Neural crest cell (in vitro differentiated cells): ENCODE results near the gene PLPP4. TPM values are rescaled to one million over a fixed set of nuclear protein-coding genes. Genes with fewer than 3 reads are reported as not detected.

Experiments used
- DNase-seq: peaks from one replicate; pipeline ENCODE4 v3.0.0; 2021; ENCODE audit warnings: low read depth, mixed read lengths, low spot score
- H3K27ac Mint-ChIP-seq: one replicate; pipeline ENCODE4 v1.8.0; 2021; ENCODE audit warnings: mild to moderate bottlenecking, mixed read lengths; ENCODE audit not compliant: unreplicated experiment
- H3K27me3 Mint-ChIP-seq: 2 replicates; pipeline ENCODE4 v1.8.0; 2021; ENCODE audit warnings: low read depth, mild to moderate bottlenecking, mixed read lengths
- H3K36me3 Mint-ChIP-seq: 2 replicates; pipeline ENCODE4 v1.8.0; 2021; ENCODE audit warnings: low read depth, mild to moderate bottlenecking, mixed read lengths
- H3K4me1 Mint-ChIP-seq: 2 replicates; pipeline ENCODE4 v1.8.0; 2021; ENCODE audit warnings: mixed read lengths
- H3K4me3 Mint-ChIP-seq: one replicate; pipeline ENCODE4 v1.8.0; 2021; ENCODE audit warnings: mild to moderate bottlenecking, mixed read lengths
- H3K9me3 Mint-ChIP-seq: 2 replicates; pipeline ENCODE4 v1.8.0; 2021; ENCODE audit warnings: mixed read lengths
- total RNA-seq: library from RNA; stranded (reverse); gene quantifications from 2 replicates; pipeline ENCODE4 v1.2.1, GENCODE V29; 2021
- TF ChIP-seq, protein P1 (sequence below): fragments of 200-600 bp; sonication (generic); conservative IDR thresholded peaks from 2 replicates; pipeline ENCODE4 v1.5.0; 2021; ENCODE audit warnings: antibody characterized with exemption, mild to moderate bottlenecking

Gene PLPP4
- total RNA-seq, 1 donor from 2014 or later = not detected

- no peak for DNase-seq
- TF ChIP-seq, protein P1, sequence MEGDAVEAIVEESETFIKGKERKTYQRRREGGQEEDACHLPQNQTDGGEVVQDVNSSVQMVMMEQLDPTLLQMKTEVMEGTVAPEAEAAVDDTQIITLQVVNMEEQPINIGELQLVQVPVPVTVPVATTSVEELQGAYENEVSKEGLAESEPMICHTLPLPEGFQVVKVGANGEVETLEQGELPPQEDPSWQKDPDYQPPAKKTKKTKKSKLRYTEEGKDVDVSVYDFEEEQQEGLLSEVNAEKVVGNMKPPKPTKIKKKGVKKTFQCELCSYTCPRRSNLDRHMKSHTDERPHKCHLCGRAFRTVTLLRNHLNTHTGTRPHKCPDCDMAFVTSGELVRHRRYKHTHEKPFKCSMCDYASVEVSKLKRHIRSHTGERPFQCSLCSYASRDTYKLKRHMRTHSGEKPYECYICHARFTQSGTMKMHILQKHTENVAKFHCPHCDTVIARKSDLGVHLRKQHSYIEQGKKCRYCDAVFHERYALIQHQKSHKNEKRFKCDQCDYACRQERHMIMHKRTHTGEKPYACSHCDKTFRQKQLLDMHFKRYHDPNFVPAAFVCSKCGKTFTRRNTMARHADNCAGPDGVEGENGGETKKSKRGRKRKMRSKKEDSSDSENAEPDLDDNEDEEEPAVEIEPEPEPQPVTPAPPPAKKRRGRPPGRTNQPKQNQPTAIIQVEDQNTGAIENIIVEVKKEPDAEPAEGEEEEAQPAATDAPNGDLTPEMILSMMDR = no peak
- Mint-ChIP-seq H3K4me1 (no peaks in the 10 kb centered on the region), H3K36me3 (no peaks in the 10 kb centered on the region), H3K4me3 (no peak overlapping the region), H3K27ac (no peak overlapping the region), H3K27me3 (peaks cover 12% of the 10 kb centered on the region), H3K9me3 (no peaks in the 10 kb centered on the region)
These were observed 73.7 kb downstream of the PLPP4 start for GRCh38 chr10:120530699-120531098.

DNA sequence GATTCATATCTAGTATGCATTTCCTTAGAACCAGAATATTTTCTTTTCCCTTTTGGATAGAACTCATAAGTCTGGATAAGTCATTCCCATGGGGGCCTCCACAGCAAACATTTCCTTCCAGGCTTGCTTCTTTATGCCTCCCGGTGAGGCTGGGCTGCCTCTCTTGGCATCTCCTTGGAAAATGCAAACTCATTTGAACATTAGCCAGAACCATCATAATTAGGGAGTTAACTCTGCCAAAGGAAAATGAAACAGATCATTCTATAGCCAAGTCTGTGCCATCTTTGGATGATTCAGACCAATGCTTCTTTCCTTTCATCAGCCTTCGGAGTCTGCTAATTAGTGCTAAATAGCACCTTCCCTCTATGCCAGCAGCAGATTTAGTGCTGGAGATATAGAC is 81.1 kb downstream of the PLPP4 start:
- no peaks in the 10 kb centered on the region for H3K36me3 Mint-ChIP-seq
- DNase-seq = no peak
- H3K9me3 Mint-ChIP-seq = no peaks in the 10 kb centered on the region
- no peak overlapping the region for H3K27ac Mint-ChIP-seq
- TF ChIP-seq, protein P1 = no peak
- no peak overlapping the region for H3K4me3 Mint-ChIP-seq
- H3K27me3 Mint-ChIP-seq = no peaks in the 10 kb centered on the region
- peaks cover 13% of the 10 kb centered on the region for H3K4me1 Mint-ChIP-seq

- TF ChIP-seq, protein P1 = no peak
- DNase-seq = peak; percentile 30
- H3K4me3 Mint-ChIP-seq = no peak overlapping the region
- no peak overlapping the region for H3K27ac Mint-ChIP-seq
- no peaks in the 10 kb centered on the region for H3K36me3 Mint-ChIP-seq
- no peaks in the 10 kb centered on the region for H3K27me3 Mint-ChIP-seq
- H3K9me3 Mint-ChIP-seq = no peaks in the 10 kb centered on the region
- H3K4me1 Mint-ChIP-seq = peaks cover 13% of the 10 kb centered on the region
These were observed 82.0 kb downstream of the PLPP4 start for GRCh38 chr10:120539076-120539475.

- Mint-ChIP-seq H3K4me1 (peaks cover 13% of the 10 kb centered on the region), H3K36me3 (no peaks in the 10 kb centered on the region), H3K9me3 (no peaks in the 10 kb centered on the region), H3K27me3 (no peaks in the 10 kb centered on the region), H3K4me3 (no peak overlapping the region), H3K27ac (no peak overlapping the region)
- DNase-seq = no peak
- TF ChIP-seq, protein P1 = no peak
These were observed 83.5 kb downstream of the PLPP4 start for GRCh38 chr10:120540486-120540885.

- no peak overlapping the region for H3K27ac Mint-ChIP-seq
These were observed 85.0 kb downstream of the PLPP4 start for GRCh38 chr10:120541984-120542383.

More at GRCh38 chr10:120541984-120542383, 85.0 kb downstream of the PLPP4 start:
- Mint-ChIP-seq H3K27me3 (no peaks in the 10 kb centered on the region), H3K9me3 (peaks cover 3% of the 10 kb centered on the region), H3K4me3 (no peak overlapping the region), H3K36me3 (no peaks in the 10 kb centered on the region), H3K4me1 (peaks cover 13% of the 10 kb centered on the region)
- DNase-seq = no peak
- TF ChIP-seq, protein P1 = no peak
